Skeletal muscle tissue (tissue), 4 donors: ENCODE results near the gene GNL1. TPM values are rescaled to one million over a fixed set of nuclear protein-coding genes. Genes with fewer than 3 reads are reported as not detected.
"Not testable (repeated sequence)": the region's sequence is repeated elsewhere in the genome, so short reads cannot be mapped to it uniquely, and the experiment has no call there.

Source experiments
- H3K27ac ChIP-seq: one replicate; pipeline ENCODE4 v1.7.0; 2013; ENCODE audit warnings: mild to moderate bottlenecking, low read depth, low read length, inconsistent platforms
- H3K27me3 ChIP-seq, 3 donors: one replicate each; pipeline ENCODE4 v1.7.0; 2013; ENCODE audit warnings: low read length in 3 of 3; ENCODE audit not compliant: control insufficient read depth in 3 of 3, insufficient read depth in 3 of 3
- H3K36me3 ChIP-seq, 3 donors: one replicate each; pipeline ENCODE4 v1.7.0; 2013; ENCODE audit warnings: low read length in 3 of 3; ENCODE audit not compliant: control insufficient read depth in 3 of 3, insufficient read depth in 3 of 3
- H3K4me1 ChIP-seq, 3 donors: one replicate each; pipeline ENCODE4 v1.7.0; 2013; ENCODE audit warnings: low read length in 3 of 3, mild to moderate bottlenecking in 3 of 3; ENCODE audit not compliant: control insufficient read depth in 3 of 3, insufficient read depth in 3 of 3
- H3K4me3 ChIP-seq, 3 donors: one replicate each; pipeline ENCODE4 v1.7.0; 2013; ENCODE audit warnings: low read length in 3 of 3
- H3K9ac ChIP-seq, 3 donors: one replicate each; pipeline ENCODE4 v1.7.0; 2013; ENCODE audit warnings: low read length in 3 of 3, mild to moderate bottlenecking in 3 of 3, moderate library complexity in 2 of 3, low read depth in 1 of 3
- H3K9me3 ChIP-seq, 3 donors: one replicate each; pipeline ENCODE4 v1.7.0; 2013; ENCODE audit warnings: low read length in 3 of 3; ENCODE audit not compliant: control insufficient read depth in 3 of 3
- total RNA-seq: library from RNA; depleted of rRNA; stranded (reverse); fragments of >200 nt; gene quantifications from one replicate; pipeline ENCODE4 v1.2.3, GENCODE V29; 2014
- donor health status: Osteomylitis.

Gene GNL1
- 22.4 TPM for total RNA-seq

GRCh38 chr6:30556066-30556905 lies at the start of gene GNL1:
TSS of gene GNL1 (minus strand) at chr6:30556489. CDS start at chr6:30556203, 286 bp downstream.
- no peaks in the 10 kb centered on the region for H3K27me3 ChIP-seq
- H3K27ac ChIP-seq, result peak within 1 kb of the TSS; percentile 93

GRCh38 chr6:30603961-30604360 lies 47.7 kb upstream of the GNL1 start:
- Histone ChIP-seq H3K9me3 (no peaks in the 10 kb centered on the region), H3K27me3 (no peaks in the 10 kb centered on the region), H3K27ac (no peak overlapping the region), H3K4me3 (no peak overlapping the region), H3K4me1 (no peaks in the 10 kb centered on the region), H3K9ac (no peak overlapping the region), H3K36me3 (peaks cover 75 to 82% (median 79%) of the 10 kb centered on the region in 3 donors)

More at GRCh38 chr6:30556066-30556905, at the start of gene GNL1:
- Histone ChIP-seq H3K36me3 (peaks cover 14 to 34% (median 30%) of the 10 kb centered on the region in 3 donors), H3K9ac (peak within 1 kb of the TSS; percentile 84 to 96 (median 95)), H3K9me3 (no peaks in the 10 kb centered on the region), H3K4me3 (peak within 1 kb of the TSS; percentile 93 to 99 (median 99)), H3K4me1 (peaks cover 15 to 31% (median 19%) of the 10 kb centered on the region in 3 donors)

- H3K4me1 ChIP-seq, result no peaks in the 10 kb centered on the region
- H3K9me3 ChIP-seq, result no peaks in the 10 kb centered on the region
- H3K4me3 ChIP-seq, result no peak overlapping the region
- no peak overlapping the region for H3K9ac ChIP-seq
- no peaks in the 10 kb centered on the region for H3K27me3 ChIP-seq
- peaks cover 61 to 64% (median 63%) of the 10 kb centered on the region in 3 donors for H3K36me3 ChIP-seq
- no peak overlapping the region for H3K27ac ChIP-seq
Measured at GRCh38 chr6:30601815-30602641, 45.7 kb upstream of the GNL1 start.

- no peak overlapping the region for H3K4me3 ChIP-seq
- H3K27me3 ChIP-seq, result no peaks in the 10 kb centered on the region
- no peak overlapping the region for H3K9ac ChIP-seq
- no peaks in the 10 kb centered on the region for H3K4me1 ChIP-seq
- no peaks in the 10 kb centered on the region for H3K9me3 ChIP-seq
- peaks cover 55 to 58% (median 57%) of the 10 kb centered on the region in 3 donors for H3K36me3 ChIP-seq
- no peak overlapping the region for H3K27ac ChIP-seq
Measured at GRCh38 chr6:30601436-30601814, 45.1 kb upstream of the GNL1 start.

GRCh38 chr6:30600451-30600961 lies 44.2 kb upstream of the GNL1 start:
- Histone ChIP-seq H3K36me3 (peaks cover 48 to 50% (median 49%) of the 10 kb centered on the region in 3 donors), H3K4me1 (no peaks in the 10 kb centered on the region), H3K27me3 (no peaks in the 10 kb centered on the region), H3K9me3 (no peaks in the 10 kb centered on the region), H3K4me3 (no peak overlapping the region), H3K27ac (no peak overlapping the region), H3K9ac (no peak overlapping the region)

GRCh38 chr6:30599625-30600324 lies 43.5 kb upstream of the GNL1 start:
- no peak overlapping the region for H3K9ac ChIP-seq
- no peaks in the 10 kb centered on the region for H3K4me1 ChIP-seq
- H3K36me3 ChIP-seq, result peaks cover 41 to 44% (median 43%) of the 10 kb centered on the region in 3 donors
- H3K27me3 ChIP-seq, result no peaks in the 10 kb centered on the region
- no peak overlapping the region for H3K27ac ChIP-seq
- no peak overlapping the region for H3K4me3 ChIP-seq
- no peaks in the 10 kb centered on the region for H3K9me3 ChIP-seq

- H3K9ac ChIP-seq, result no peak overlapping the region
Measured at GRCh38 chr6:30598912-30599624, 42.8 kb upstream of the GNL1 start.

GRCh38 chr6:30597315-30598144 lies 41.2 kb upstream of the GNL1 start:
- Histone ChIP-seq H3K9ac (peak overlapping the region in 1 of 3 donors; percentile 57), H3K36me3 (peaks cover 19 to 30% (median 30%) of the 10 kb centered on the region in 3 donors)
- not testable (repeated sequence) for H3K27ac ChIP-seq, H3K4me1 ChIP-seq, H3K4me3 ChIP-seq, H3K9me3 ChIP-seq, H3K27me3 ChIP-seq

More at GRCh38 chr6:30598912-30599624, 42.8 kb upstream of the GNL1 start:
- peaks cover 34 to 44% (median 43%) of the 10 kb centered on the region in 3 donors for H3K36me3 ChIP-seq
- H3K27ac ChIP-seq, result no peak overlapping the region
- H3K9me3 ChIP-seq, result no peaks in the 10 kb centered on the region
- no peaks in the 10 kb centered on the region for H3K4me1 ChIP-seq
- no peaks in the 10 kb centered on the region for H3K27me3 ChIP-seq
- no peak overlapping the region for H3K4me3 ChIP-seq
